Endothelial cell of umbilical vein (primary cell): ENCODE results near the gene AURKAIP1. TPM values are rescaled to one million over a fixed set of nuclear protein-coding genes. Genes with fewer than 3 reads are reported as not detected.

ENCODE experiments used
- BruUV-seq: library from RNA; stranded (reverse); fragments of 400-500 nt; replicated peaks from 2 replicates; lab custom pipeline; 2021; lab: Mats Ljungman, UMichigan
- CTCF ChIA-PET: fragments of 300-600, 350-600 bp; sonication (Branson Sonifier 250); formaldehyde crosslinking; loops from one replicate; lab custom pipeline; 2021; ENCODE audit warnings: antibody characterized with exemption, inconsistent platforms; lab: Charles Lee
- POLR2A ChIA-PET: fragments of 300-600, 350-600 bp; sonication (Branson Sonifier 250); formaldehyde crosslinking; loops from one replicate; lab custom pipeline; 2021; ENCODE audit warnings: antibody characterized with exemption, inconsistent platforms; lab: Charles Lee
- DNase-seq: peaks from one replicate; pipeline ENCODE4 v3.0.0-alpha.2; 2011; ENCODE audit warnings: low read depth, low spot score
- FAIRE-seq: peaks from 2 replicates; lab custom pipeline; 2011; peaks lifted over from hg19 to GRCh38; lab: Jason Lieb, UNC
- H2AFZ ChIP-seq: 2 replicates; pipeline ENCODE4 v1.6.0; 2012; ENCODE audit warnings: low read depth, low read length, control low read depth, inconsistent platforms
- H3K27ac ChIP-seq: 2 replicates; pipeline ENCODE4 v1.5.1; 2011; ENCODE audit warnings: low read depth, mild to moderate bottlenecking, control low read depth, low read length, moderate library complexity; ENCODE audit not compliant: insufficient read depth
- H3K27me3 ChIP-seq, 2 experiments: 2 replicates each; pipeline versions ENCODE4 v1.6.0 to v1.6.1; 2011; ENCODE audit warnings: low read length in 2 of 2, mixed read lengths in 1 of 2; ENCODE audit not compliant: control insufficient read depth in 2 of 2, insufficient read depth in 2 of 2
- H3K36me3 ChIP-seq, 2 experiments: 2 replicates in 1 of 2; 3 replicates in 1 of 2; pipeline ENCODE4 v1.5.1; 2011; ENCODE audit warnings: low read length in 2 of 2, mild to moderate bottlenecking in 1 of 2, moderate library complexity in 1 of 2; ENCODE audit not compliant: control insufficient read depth in 2 of 2, insufficient read depth in 2 of 2; ENCODE audit errors: extremely low read depth in 1 of 2
- H3K4me1 ChIP-seq: 3 replicates; pipeline ENCODE4 v1.5.1; 2011; ENCODE audit warnings: mild to moderate bottlenecking, low read length; ENCODE audit not compliant: control insufficient read depth, insufficient read depth; ENCODE audit errors: extremely low read depth
- H3K4me2 ChIP-seq: 2 replicates; pipeline ENCODE4 v1.6.1; 2011; ENCODE audit warnings: low read length, control low read depth, mixed read lengths; ENCODE audit not compliant: insufficient read depth
- H3K4me3 ChIP-seq, 3 experiments: fragments of 200-600 bp in 1 of 3; sonication (generic), shearing (Covaris generic) in 1 of 3; replicated peaks in 1 of 3; 2 replicates each; pipeline ENCODE4 v1.5.1; 2011 to 2016; ENCODE audit warnings: control low read depth in 3 of 3, low read length in 3 of 3, mild to moderate bottlenecking in 2 of 3, inconsistent platforms in 1 of 3, low read depth in 1 of 3, moderate library complexity in 1 of 3; ENCODE audit not compliant: insufficient read depth in 1 of 3
- H3K79me2 ChIP-seq: 2 replicates; pipeline ENCODE4 v1.6.0; 2012; ENCODE audit warnings: low read length, inconsistent platforms; ENCODE audit not compliant: control insufficient read depth, insufficient read depth
- H3K9ac ChIP-seq: replicated peaks from 2 replicates; pipeline ENCODE3; 2011; ENCODE audit warnings: low read length, control low read depth; ENCODE audit not compliant: insufficient read depth; ENCODE audit errors: extremely low read depth
- H3K9me1 ChIP-seq: replicated peaks from 3 replicates; pipeline ENCODE4 v1.6.0; 2011; ENCODE audit warnings: mild to moderate bottlenecking, low read length; ENCODE audit not compliant: control insufficient read depth, insufficient read depth; ENCODE audit errors: extremely low read depth
- H3K9me3 ChIP-seq: replicated peaks from 2 replicates; pipeline ENCODE4 v1.5.1; 2012; ENCODE audit warnings: low read length, inconsistent platforms; ENCODE audit not compliant: control insufficient read depth, insufficient read depth
- H4K20me1 ChIP-seq: replicated peaks from 2 replicates; pipeline ENCODE3; 2011; ENCODE audit warnings: mild to moderate bottlenecking, low read length; ENCODE audit not compliant: control insufficient read depth, insufficient read depth; ENCODE audit errors: extremely low read depth
- CTCF ChIP-seq, 2 donors: IDR thresholded peaks; 1 replicate in 1 of 2; 2 replicates in 1 of 2; pipeline ENCODE4 v1.5.1; 2011; ENCODE audit warnings: low read length in 2 of 2, mild to moderate bottlenecking in 2 of 2, moderate library complexity in 2 of 2, control low read depth in 1 of 2, inconsistent platforms in 1 of 2, low read depth in 1 of 2; ENCODE audit not compliant: insufficient read depth in 1 of 2; ENCODE audit errors: extremely low read depth in 1 of 2
- EZH2 ChIP-seq: IDR thresholded peaks from 2 replicates; pipeline ENCODE4 v1.6.1; 2012; ENCODE audit warnings: borderline replicate concordance, low read depth, mild to moderate bottlenecking, moderate library complexity, low read length, inconsistent platforms; ENCODE audit not compliant: severe bottlenecking
- FOS ChIP-seq: IDR thresholded peaks from 2 replicates; pipeline ENCODE4 v1.6.1; 2011; ENCODE audit warnings: mild to moderate bottlenecking, low read length, moderate library complexity, borderline replicate concordance; ENCODE audit not compliant: insufficient read depth
- GATA2 ChIP-seq: IDR thresholded peaks from 2 replicates; pipeline ENCODE4 v1.7.0; 2011; ENCODE audit warnings: low read depth, mild to moderate bottlenecking, moderate library complexity, mixed read lengths, low read length; ENCODE audit not compliant: insufficient read length, insufficient read depth
- JUN ChIP-seq: IDR thresholded peaks from 2 replicates; pipeline ENCODE4 v1.6.1; 2011; ENCODE audit warnings: borderline replicate concordance, low read depth; ENCODE audit not compliant: insufficient read length, insufficient read depth
- MAX ChIP-seq: IDR thresholded peaks from 2 replicates; pipeline ENCODE4 v1.6.1; 2011; ENCODE audit not compliant: insufficient read depth, insufficient read length
- MYC ChIP-seq: IDR thresholded peaks from one replicate; pipeline ENCODE4 v1.6.1; 2011; ENCODE audit warnings: mild to moderate bottlenecking, low read depth, low read length
- POLR2A ChIP-seq: IDR thresholded peaks from 2 replicates; pipeline ENCODE4 v1.6.1; 2012; ENCODE audit warnings: low read depth, mild to moderate bottlenecking, control low read depth, low read length
- POLR2AphosphoS5 ChIP-seq: IDR thresholded peaks from 2 replicates; pipeline ENCODE4 v1.6.1; 2012; ENCODE audit warnings: low read depth, mild to moderate bottlenecking, control low read depth, low read length, moderate library complexity; ENCODE audit not compliant: insufficient read depth
- dilution Hi-C: fragments of 300-500 bp; cut with MboI; formaldehyde crosslinking; loops from one replicate; pipeline ENCODE4 v1.15.0; 2019; ENCODE audit warnings: low sequenced_read_pairs; ENCODE audit not compliant: extremely low pct_ligation_motif_present
- intact Hi-C: fragments of 100-400 bp; cut with micrococcal nuclease; formaldehyde crosslinking; loops from one replicate; pipeline ENCODE4 v1.10.0; 2022
- polyA plus RNA-seq, 4 experiments: library from polyadenylated mRNA; depleted of rRNA in 3 of 4; stranded (reverse) in 3 of 4; unstranded in 1 of 4; fragments of >200 nt; gene quantifications; 2 replicates each; pipeline versions ENCODE4 v1.2.1 to v1.2.3, GENCODE V29; 2011 to 2012; ENCODE audit warnings: missing spikeins in 1 of 4
- total RNA-seq: library from RNA; stranded (reverse); gene quantifications from 2 replicates; pipeline ENCODE4 v1.2.3, GENCODE V29; 2021

The AURKAIP1 gene
- total and polyA plus RNA-seq, 2 donors (not counting 3 experiments of a cell fraction or from before 2014, with no cell fraction given), result 73.3 to 151 TPM

- Histone ChIP-seq H2AFZ (no peak overlapping the region), H3K4me2 (no peak overlapping the region), H3K27me3 (no peaks in the 10 kb centered on the region), H3K36me3 (peaks cover 0 to 17% of the 10 kb centered on the region in 2 experiments), H3K9me3 (no peaks in the 10 kb centered on the region), H3K9me1 (no peaks in the 10 kb centered on the region), H3K4me3 (no peak overlapping the region), H4K20me1 (no peaks in the 10 kb centered on the region), H3K79me2 (no peaks in the 10 kb centered on the region), H3K9ac (no peak overlapping the region), H3K27ac (no peak overlapping the region), H3K4me1 (no peaks in the 10 kb centered on the region)
- POLR2A ChIA-PET, result no interaction called here
- no TSS peak for BruUV-seq
- FAIRE-seq (no peak), DNase-seq (no peak)
- CTCF ChIA-PET, result no interaction called here
- intact Hi-C loops (no loop called here), dilution Hi-C loops (no loop called here)
- TF ChIP-seq MAX, result no peak
- no peak for TF ChIP-seq CTCF (IDR thresholded peaks at IDR 0.05; ENCODE audit: extremely low read depth in 1 of 2, insufficient read depth in 1 of 2, low read depth in 1 of 2, low read length in 2 of 2)
- TF ChIP-seq FOS, result no peak
- no peak for TF ChIP-seq JUN
- no peak for TF ChIP-seq POLR2A
- no peak for TF ChIP-seq GATA2
- TF ChIP-seq EZH2, result no peak
- no peak for TF ChIP-seq MYC
- no peak for TF ChIP-seq POLR2AphosphoS5
Measured at GRCh38 chr1:1337793-1338147, 37.2 kb downstream of the AURKAIP1 start.
